KMS-11 (cell line): ENCODE results near the gene RC3H2.

Experiments
- H2AFZ ChIP-seq: fragments of 200-600 bp; sonication (generic); 2 replicates; pipeline ENCODE4 v1.6.1; 2016; ENCODE audit warnings: antibody characterized with exemption, mixed run types, low read depth
- H3K27ac ChIP-seq: fragments of 200-600 bp; sonication (generic); 2 replicates; pipeline ENCODE4 v1.6.1; 2016; ENCODE audit warnings: mild to moderate bottlenecking, mixed run types
- H3K27me3 ChIP-seq: fragments of 200-600 bp; sonication (generic); 2 replicates; pipeline ENCODE4 v1.6.1; 2017; ENCODE audit warnings: mild to moderate bottlenecking, low read depth, mixed run types, moderate library complexity; ENCODE audit not compliant: insufficient read depth
- H3K36me3 ChIP-seq: fragments of 200-600 bp; sonication (generic); 2 replicates; pipeline ENCODE4 v1.6.1; 2017; ENCODE audit warnings: mild to moderate bottlenecking, mixed run types; ENCODE audit not compliant: insufficient read depth
- H3K4me1 ChIP-seq: fragments of 200-600 bp; sonication (generic); 2 replicates; pipeline ENCODE4 v1.6.1; 2016; ENCODE audit warnings: mild to moderate bottlenecking, low read depth, mixed run types; ENCODE audit not compliant: poor library complexity, severe bottlenecking
- H3K4me2 ChIP-seq: fragments of 200-600 bp; sonication (generic); 2 replicates; pipeline ENCODE4 v1.7.0; 2016; ENCODE audit warnings: mild to moderate bottlenecking, mixed run types
- H3K4me3 ChIP-seq: fragments of 200-600 bp; sonication (generic); IDR thresholded peaks from 2 replicates; pipeline ENCODE4 v1.6.1; 2017; ENCODE audit warnings: low read depth, low read length, mixed read lengths; ENCODE audit not compliant: insufficient read depth
- H3K79me2 ChIP-seq: fragments of 200-600 bp; sonication (generic); 2 replicates; pipeline ENCODE4 v1.6.1; 2016; ENCODE audit warnings: low read depth, mixed run types; ENCODE audit not compliant: insufficient read depth
- H3K9ac ChIP-seq: fragments of 200-600 bp; sonication (generic); 2 replicates; pipeline ENCODE4 v1.6.1; 2016; ENCODE audit warnings: mild to moderate bottlenecking, mixed run types
- H4K20me1 ChIP-seq: fragments of 200-600 bp; sonication (generic); 2 replicates; pipeline ENCODE4 v1.6.1; 2016; ENCODE audit warnings: mild to moderate bottlenecking, mixed run types; ENCODE audit not compliant: insufficient read depth
- CTCF ChIP-seq: fragments of 200-600 bp; sonication (generic); conservative IDR thresholded peaks from 2 replicates; pipeline ENCODE4 v1.6.1; 2017; ENCODE audit warnings: low read depth, mild to moderate bottlenecking, antibody characterized with exemption, low read length, moderate library complexity, mixed read lengths

Gene RC3H2

GRCh38 chr9:122846371-122846940, 58.7 kb downstream of the RC3H2 start:
- H3K79me2 ChIP-seq, result no peaks in the 10 kb centered on the region
- H3K27ac ChIP-seq, result no peak overlapping the region

GRCh38 chr9:122845116-122845515, 60.0 kb downstream of the RC3H2 start:
- no peaks in the 10 kb centered on the region for H3K79me2 ChIP-seq
- no peaks in the 10 kb centered on the region for H4K20me1 ChIP-seq
- no peak overlapping the region for H2AFZ ChIP-seq
- no peak for TF ChIP-seq CTCF
- H3K27me3 ChIP-seq, result no peaks in the 10 kb centered on the region; the same call in 1 of the 2 replicates
- no peak overlapping the region for H3K4me2 ChIP-seq
- H3K9ac ChIP-seq, result no peak overlapping the region
- H3K36me3 ChIP-seq, result no peaks in the 10 kb centered on the region
- no peaks in the 10 kb centered on the region for H3K4me1 ChIP-seq
- H3K4me3 ChIP-seq, result no peak overlapping the region
- H3K27ac ChIP-seq, result no peak overlapping the region

More at GRCh38 chr9:122846371-122846940, 58.7 kb downstream of the RC3H2 start:
- H3K4me1 ChIP-seq, result no peaks in the 10 kb centered on the region
- no peak overlapping the region for H3K9ac ChIP-seq
- no peak for TF ChIP-seq CTCF
- no peak overlapping the region for H3K4me3 ChIP-seq
- H4K20me1 ChIP-seq, result no peaks in the 10 kb centered on the region
- H3K27me3 ChIP-seq, result no peaks in the 10 kb centered on the region; the same call in 1 of the 2 replicates
- no peak overlapping the region for H2AFZ ChIP-seq
- no peaks in the 10 kb centered on the region for H3K36me3 ChIP-seq
- H3K4me2 ChIP-seq, result no peak overlapping the region

GRCh38 chr9:122844137-122844536, 61.0 kb downstream of the RC3H2 start:
- no peak overlapping the region for H3K4me3 ChIP-seq
- H3K4me1 ChIP-seq, result no peaks in the 10 kb centered on the region
- H2AFZ ChIP-seq, result no peak overlapping the region
- no peaks in the 10 kb centered on the region for H3K79me2 ChIP-seq
- no peak overlapping the region for H3K27ac ChIP-seq
- H3K27me3 ChIP-seq, result no peaks in the 10 kb centered on the region; the same call in 1 of the 2 replicates
- H3K4me2 ChIP-seq, result no peak overlapping the region
- no peaks in the 10 kb centered on the region for H3K36me3 ChIP-seq
- H4K20me1 ChIP-seq, result no peaks in the 10 kb centered on the region
- no peak overlapping the region for H3K9ac ChIP-seq
- no peak for TF ChIP-seq CTCF

GRCh38 chr9:122841501-122841900, 63.7 kb downstream of the RC3H2 start:
- Histone ChIP-seq H3K4me1 (no peaks in the 10 kb centered on the region), H3K9ac (no peak overlapping the region), H3K4me2 (no peak overlapping the region), H3K27ac (no peak overlapping the region), H3K79me2 (no peaks in the 10 kb centered on the region), H3K4me3 (no peak overlapping the region), H2AFZ (no peak overlapping the region), H4K20me1 (no peaks in the 10 kb centered on the region), H3K36me3 (no peaks in the 10 kb centered on the region), H3K27me3 (no peaks in the 10 kb centered on the region; the same call in 1 of the 2 replicates)
- TF ChIP-seq CTCF, result no peak
